Calu3 (cell line): ENCODE measurements around the gene MYO1H. TPM values are rescaled to one million over a fixed set of nuclear protein-coding genes. Genes with fewer than 3 reads are reported as not detected.
"Not testable (repeated sequence)": the region's sequence is repeated elsewhere in the genome, so short reads cannot be mapped to it uniquely, and the experiment has no call there.

ENCODE experiments used
- BruUV-seq: library from RNA; stranded (reverse); fragments of 400-500 nt; replicated peaks from 2 replicates; lab custom pipeline; 2021; lab: Mats Ljungman, UMichigan
- CTCF ChIA-PET: fragments of 300-600 bp; sonication (Branson Sonifier 250); formaldehyde crosslinking; loops from one replicate; lab custom pipeline; 2022; ENCODE audit warnings: antibody characterized with exemption; lab: Charles Lee
- DNase-seq: peaks from one replicate; pipeline ENCODE4 v3.0.0; 2022
- H3K27ac Mint-ChIP-seq: one replicate; pipeline ENCODE4 v1.8.0; 2022; ENCODE audit warnings: mixed read lengths; ENCODE audit not compliant: unreplicated experiment
- H3K27me3 Mint-ChIP-seq: one replicate; pipeline ENCODE4 v1.8.0; 2022; ENCODE audit warnings: mixed read lengths; ENCODE audit not compliant: unreplicated experiment
- H3K36me3 Mint-ChIP-seq: one replicate; pipeline ENCODE4 v1.8.0; 2022; ENCODE audit warnings: mild to moderate bottlenecking, moderate library complexity, mixed read lengths; ENCODE audit not compliant: insufficient read depth, unreplicated experiment
- H3K4me1 Mint-ChIP-seq: one replicate; pipeline ENCODE4 v1.8.0; 2022; ENCODE audit warnings: mild to moderate bottlenecking, low read depth, mixed read lengths; ENCODE audit not compliant: unreplicated experiment
- H3K4me3 Mint-ChIP-seq: one replicate; pipeline ENCODE4 v1.8.0; 2022; ENCODE audit warnings: mild to moderate bottlenecking, low read depth, moderate library complexity, mixed read lengths; ENCODE audit not compliant: unreplicated experiment
- H3K9me3 Mint-ChIP-seq: one replicate; pipeline ENCODE4 v1.8.0; 2022; ENCODE audit warnings: low read depth, mixed read lengths; ENCODE audit not compliant: unreplicated experiment
- CTCF ChIP-seq: fragments of 200-600 bp; IDR thresholded peaks from one replicate; pipeline ENCODE4 v1.8.0; 2022; ENCODE audit warnings: antibody characterized with exemption; ENCODE audit not compliant: unreplicated experiment
- intact Hi-C: fragments of 100-400 bp; cut with micrococcal nuclease; formaldehyde crosslinking; loops from one replicate; pipeline ENCODE4 v1.10.0; 2022; ENCODE audit not compliant: unreplicated experiment
- total RNA-seq: library from RNA; stranded (reverse); gene quantifications from 2 replicates; pipeline ENCODE4 v1.2.3, GENCODE V29; 2022

The MYO1H gene
- total RNA-seq, 1 experiment from 2014 or later: not detected

- no TSS peak for BruUV-seq
- CTCF ChIA-PET: interaction anchor here (0.7 kb wide), 1 partner anchor 13 kb away, joined by 3 read pairs; no protein-coding TSS in a partner anchor
- DNase-seq: no peak
- TF ChIP-seq CTCF: no peak
- no peak overlapping the region for H3K27ac Mint-ChIP-seq
- intact Hi-C loops: no loop called here
- H3K4me1 Mint-ChIP-seq: peaks cover 18% of the 10 kb centered on the region
- no peaks in the 10 kb centered on the region for H3K36me3 Mint-ChIP-seq
- H3K27me3 Mint-ChIP-seq: no peaks in the 10 kb centered on the region
- no peaks in the 10 kb centered on the region for H3K9me3 Mint-ChIP-seq
- no peak overlapping the region for H3K4me3 Mint-ChIP-seq
These were observed 87.9 kb downstream of the MYO1H start for GRCh38 chr12:109435428-109436187.

- CTCF ChIA-PET: no interaction called here
- Mint-ChIP-seq H3K9me3 (no peaks in the 10 kb centered on the region), H3K4me1 (peaks cover 18% of the 10 kb centered on the region), H3K27ac (no peak overlapping the region), H3K36me3 (no peaks in the 10 kb centered on the region), H3K27me3 (no peaks in the 10 kb centered on the region), H3K4me3 (no peak overlapping the region)
- no peak for DNase-seq
- no TSS peak for BruUV-seq
- TF ChIP-seq CTCF: no peak
- intact Hi-C loops: no loop called here
These were observed 88.5 kb downstream of the MYO1H start for GRCh38 chr12:109436188-109436560.

GRCh38 chr12:109439181-109439580 lies 91.5 kb downstream of the MYO1H start:
- Mint-ChIP-seq H3K27me3 (no peaks in the 10 kb centered on the region), H3K27ac (no peak overlapping the region), H3K4me1 (peaks cover 7% of the 10 kb centered on the region), H3K4me3 (no peak overlapping the region), H3K9me3 (no peaks in the 10 kb centered on the region), H3K36me3 (no peaks in the 10 kb centered on the region)
- CTCF ChIA-PET: interaction anchor here (0.7 kb wide), 1 partner anchor 334 kb away, joined by 3 read pairs; no protein-coding TSS in a partner anchor
- BruUV-seq: no TSS peak
- TF ChIP-seq CTCF: no peak
- no peak for DNase-seq
- intact Hi-C loops: no loop called here

GRCh38 chr12:109439951-109440350 lies 92.3 kb downstream of the MYO1H start:
- H3K27ac Mint-ChIP-seq, H3K27me3 Mint-ChIP-seq, DNase-seq, H3K9me3 Mint-ChIP-seq, H3K4me1 Mint-ChIP-seq, intact Hi-C loops, H3K4me3 Mint-ChIP-seq, H3K36me3 Mint-ChIP-seq, BruUV-seq: not testable (repeated sequence)
- CTCF ChIA-PET: interaction anchor here (0.6 to 0.7 kb wide), 2 partner anchors 176 to 333 kb away, joined by 3 read pairs; no protein-coding TSS in a partner anchor
